ENCODE results near the gene ACSM6.

ACSM6 gene

DNA sequence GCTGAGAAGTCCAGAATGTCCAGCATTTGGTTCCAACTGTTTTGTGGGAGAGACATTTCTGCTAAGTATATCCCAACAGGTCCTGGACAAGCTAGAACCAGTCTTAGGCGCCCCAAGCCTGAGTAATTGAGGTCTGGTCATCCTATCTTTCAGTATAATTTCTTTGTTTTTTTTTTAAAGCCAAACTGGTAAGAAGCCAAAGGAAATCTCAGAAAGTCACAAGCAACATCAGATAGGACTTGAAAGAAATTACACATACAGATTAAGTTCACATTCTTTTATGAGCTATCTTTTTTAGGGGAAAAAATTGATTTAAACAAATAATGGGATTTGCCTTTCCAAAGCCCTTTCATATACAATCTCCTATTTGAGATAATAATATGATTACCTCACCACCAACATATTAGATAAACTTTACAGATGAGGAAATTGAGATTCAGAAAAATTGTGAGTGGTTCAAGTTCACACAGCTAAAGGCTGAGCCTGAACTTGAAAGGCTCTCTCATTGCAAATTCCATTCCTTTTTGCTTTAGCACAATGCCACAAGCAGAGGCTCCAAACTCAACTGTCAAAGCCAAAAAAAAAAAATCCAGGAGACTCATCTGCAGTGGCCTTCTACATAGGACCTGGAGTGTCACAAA, 81.8 kb downstream of the ACSM6 start:
- DNase-seq: no peak

DNA sequence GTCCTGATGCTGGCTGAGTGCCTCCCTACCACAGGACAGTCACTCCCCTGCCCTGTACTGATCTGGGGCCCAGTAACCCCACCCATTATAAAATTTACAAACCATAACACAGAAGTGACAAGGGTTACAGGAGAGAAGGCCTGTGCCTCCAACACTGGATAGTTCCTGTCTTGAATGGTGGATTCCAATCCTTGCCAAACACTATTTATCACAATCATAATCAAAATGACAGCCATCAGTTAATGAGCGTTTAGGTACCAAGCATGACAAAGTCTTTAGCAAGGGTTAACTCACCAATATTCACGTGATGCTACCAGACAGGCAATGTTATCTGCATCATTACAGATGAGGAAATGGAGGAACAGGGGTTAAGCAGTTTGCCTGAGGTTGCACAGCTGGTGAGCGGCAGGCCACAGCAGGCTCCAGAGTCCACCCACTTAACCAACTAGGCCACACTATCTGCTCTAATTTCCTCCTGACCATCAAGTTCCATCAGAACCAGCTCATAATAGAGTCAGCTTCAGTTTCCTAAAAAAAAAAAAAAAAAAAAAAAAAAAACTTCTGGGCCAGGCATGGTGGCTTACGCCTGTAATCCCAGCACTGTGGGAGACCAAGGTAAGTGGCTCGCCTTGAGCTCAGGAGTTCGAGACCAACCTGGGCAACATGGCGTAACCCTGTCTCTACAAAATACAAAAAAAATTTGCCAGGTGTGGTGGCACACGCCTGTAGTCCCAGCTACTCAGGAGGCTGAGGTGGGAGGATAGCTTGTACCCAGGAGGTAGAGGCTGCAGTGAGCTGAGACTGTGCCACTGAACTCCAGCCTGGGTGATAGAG, 82.5 kb downstream of the ACSM6 start:
- DNase-seq: no peak

- no peak for DNase-seq
These were observed 83.1 kb downstream of the ACSM6 start for GRCh38 chr10:95277201-95277570.

DNA sequence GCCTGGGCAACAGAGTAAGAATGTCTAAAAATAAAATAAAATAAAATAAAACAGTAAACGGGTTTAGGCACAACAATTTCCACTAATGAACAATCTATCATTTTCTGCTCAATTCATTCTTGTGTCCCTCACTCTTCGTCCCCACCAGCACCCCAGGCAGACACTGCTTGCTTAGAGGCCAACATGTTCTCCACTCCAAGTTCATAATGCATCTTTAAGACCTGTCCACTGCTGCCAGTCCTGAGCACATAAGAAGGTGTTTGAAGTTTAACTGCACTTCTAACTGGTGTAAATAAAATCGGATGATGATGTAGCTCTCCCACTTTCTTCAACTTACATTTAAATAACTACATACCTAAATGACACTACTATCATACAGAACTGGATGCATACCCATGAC, 83.6 kb downstream of the ACSM6 start:
- no peak for DNase-seq

Data from NCI-H774 (cell line).